ENCODE results near the gene NUP214. TPM values are rescaled to one million over a fixed set of nuclear protein-coding genes. Genes with fewer than 3 reads are reported as not detected.
"Not testable (repeated sequence)": the region's sequence is repeated elsewhere in the genome, so short reads cannot be mapped to it uniquely, and the experiment has no call there.

NUP214 gene
- total RNA-seq, 2 experiments from 2014 or later = 61.4 to 97.7 TPM

DNA sequence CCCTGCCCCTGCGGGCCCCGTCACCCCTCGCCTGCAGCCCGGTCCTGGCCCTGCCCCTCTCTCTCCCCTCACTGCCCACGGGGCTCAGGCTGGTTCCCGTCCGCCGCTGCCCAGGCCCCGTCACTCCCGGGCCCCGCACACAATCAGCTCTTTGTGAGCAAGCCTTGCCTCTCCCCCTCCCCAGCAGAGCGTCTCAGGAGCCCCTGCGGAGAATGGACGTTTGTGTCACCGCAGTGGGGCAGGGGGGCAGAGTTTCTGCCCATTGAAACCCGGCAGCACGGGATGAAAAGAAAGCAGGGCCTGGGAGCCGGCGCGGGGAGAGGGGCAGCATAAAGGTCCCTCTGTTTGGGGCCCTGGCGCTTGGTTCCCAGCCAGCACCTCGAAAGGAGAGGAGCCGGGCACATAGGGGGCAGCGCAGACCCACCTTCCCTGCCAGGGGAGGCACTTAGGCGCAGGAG, 13.5 kb upstream of the NUP214 start:
- H3K9me3 Mint-ChIP-seq (ENCODE audit: low read depth) = no peaks in the 10 kb centered on the region
- CTCF ChIA-PET = interaction anchor here (0.7 to 1.0 kb wide), 3 partner anchors 9 to 1033 kb away, joined by 3 read pairs; no protein-coding TSS in a partner anchor
- DNase-seq (no peak), ATAC-seq (no peak)
- POLR2A ChIA-PET = no interaction called here
- intact Hi-C loops (cut with DNase I, micrococcal nuclease) = no loop called here
- H3K4me3 Mint-ChIP-seq = no peak overlapping the region
- H3K36me3 Mint-ChIP-seq (ENCODE audit: low read depth) = no peaks in the 10 kb centered on the region
- H3K4me1 Mint-ChIP-seq = no peaks in the 10 kb centered on the region
- H3K27ac Mint-ChIP-seq = no peak overlapping the region
- no peaks in the 10 kb centered on the region for H3K27me3 Mint-ChIP-seq

DNA sequence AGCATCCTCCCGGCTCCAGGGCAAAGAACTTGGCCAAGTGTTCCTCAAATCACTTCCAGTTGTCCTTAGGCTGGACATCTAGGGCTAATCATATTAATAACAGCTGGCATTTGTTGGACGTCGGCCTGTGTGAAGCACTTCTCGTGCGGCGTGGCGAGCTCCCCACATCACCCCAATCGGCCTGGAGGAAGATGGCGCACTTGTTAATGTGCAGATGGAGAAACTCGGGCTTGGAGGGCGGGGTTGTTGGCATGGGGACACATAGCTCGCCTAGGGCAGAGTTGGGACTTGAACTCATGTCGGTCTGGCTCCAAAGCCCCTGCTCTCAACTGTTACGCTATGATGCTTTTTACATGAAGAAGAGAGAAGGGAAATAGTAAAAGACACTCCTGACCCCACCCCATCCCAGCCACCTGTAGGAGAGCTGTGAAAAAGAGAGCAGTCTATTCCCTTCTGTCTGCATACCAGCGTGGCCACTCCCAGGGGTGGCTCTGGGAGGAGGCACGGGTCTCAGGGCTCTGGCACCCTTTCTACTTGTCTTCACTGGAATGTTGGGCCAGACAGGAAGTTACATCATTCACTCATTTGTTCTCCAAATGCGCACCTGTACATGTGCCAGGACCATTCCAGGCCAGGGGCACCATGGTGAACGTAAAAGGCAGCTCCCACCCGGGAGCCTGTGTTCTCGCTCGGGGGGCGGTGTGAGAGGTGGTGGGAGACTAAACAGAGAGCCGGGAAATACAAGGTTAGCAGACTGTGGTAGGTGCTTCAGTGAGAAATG, 12.8 kb upstream of the NUP214 start:
- DNase-seq = no peak
- intact Hi-C loops (cut with DNase I, micrococcal nuclease) = no loop called here
- Mint-ChIP-seq H3K4me3 (no peak overlapping the region), H3K27ac (no peak overlapping the region), H3K27me3 (no peaks in the 10 kb centered on the region), H3K4me1 (no peaks in the 10 kb centered on the region), H3K36me3 (ENCODE audit: low read depth) (no peaks in the 10 kb centered on the region), H3K9me3 (ENCODE audit: low read depth) (no peaks in the 10 kb centered on the region)
- POLR2A ChIA-PET = interaction anchor here (0.6 kb wide), 1 partner anchor 27 kb away, joined by 4 read pairs; no protein-coding TSS in a partner anchor
- ATAC-seq = no peak
- CTCF ChIA-PET = interaction anchor here (1.0 kb wide), 3 partner anchors 8 to 369 kb away, joined by 3 to 5 read pairs (median 3); no protein-coding TSS in a partner anchor

DNA sequence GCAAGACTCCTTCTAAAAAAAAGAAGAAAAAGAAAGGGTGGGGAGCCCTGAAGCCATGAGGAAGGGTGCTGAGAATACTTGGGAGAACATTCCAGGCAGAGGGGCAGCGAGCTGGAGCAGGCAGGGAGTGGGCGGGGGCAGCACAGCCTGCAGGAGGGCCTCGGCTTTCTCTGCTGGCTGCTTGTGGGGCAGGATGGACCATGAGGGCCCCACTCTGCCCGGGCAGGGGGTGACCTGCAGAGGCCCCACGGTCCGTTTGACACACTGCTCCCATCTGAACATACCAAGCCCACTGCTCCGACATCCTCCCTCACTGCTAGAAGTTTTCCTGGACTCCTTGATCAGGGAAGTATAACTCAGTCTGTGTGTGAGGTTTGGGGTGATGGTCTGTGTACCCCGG, 11.7 kb upstream of the NUP214 start:
- ATAC-seq (no peak), DNase-seq (no peak)
- CTCF ChIA-PET = interaction anchor here (1.0 kb wide), 1 partner anchor 368 kb away, joined by 3 read pairs; no protein-coding TSS in a partner anchor
- POLR2A ChIA-PET = interaction anchor here (0.6 kb wide), 1 partner anchor 10 kb away, joined by 3 read pairs; no protein-coding TSS in a partner anchor
- peaks cover 4% of the 10 kb centered on the region for H3K27me3 Mint-ChIP-seq
- no peaks in the 10 kb centered on the region for H3K4me1 Mint-ChIP-seq
- intact Hi-C loops (cut with DNase I, micrococcal nuclease) = no loop called here
- no peaks in the 10 kb centered on the region for H3K9me3 Mint-ChIP-seq (ENCODE audit: low read depth)
- no peak overlapping the region for H3K4me3 Mint-ChIP-seq
- no peaks in the 10 kb centered on the region for H3K36me3 Mint-ChIP-seq (ENCODE audit: low read depth)
- H3K27ac Mint-ChIP-seq = no peak overlapping the region

DNA sequence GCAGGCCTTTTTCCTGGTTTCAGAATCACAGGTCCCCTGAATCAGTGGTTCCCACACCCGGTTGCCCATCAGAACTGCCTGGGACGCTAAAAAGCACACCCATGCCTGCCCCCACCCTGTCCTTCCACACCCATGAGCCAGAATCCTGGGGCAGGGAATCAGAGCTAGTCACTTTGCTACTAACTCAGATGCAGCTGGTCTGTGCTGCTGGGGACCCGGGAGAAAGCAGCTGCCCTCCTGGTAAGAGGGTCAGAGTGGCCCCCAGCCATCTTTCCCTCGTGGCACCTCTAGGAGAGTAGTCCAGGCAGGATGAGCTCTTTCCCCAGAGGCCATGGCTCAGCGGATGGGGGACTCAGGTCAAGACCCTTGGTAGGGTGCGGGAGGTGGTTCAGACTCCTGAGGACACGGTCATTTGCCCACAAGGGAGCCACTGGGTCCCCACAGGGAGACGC, 11.3 kb upstream of the NUP214 start:
- H3K9me3 Mint-ChIP-seq (ENCODE audit: low read depth) = no peaks in the 10 kb centered on the region
- no peaks in the 10 kb centered on the region for H3K36me3 Mint-ChIP-seq (ENCODE audit: low read depth)
- H3K4me3 Mint-ChIP-seq = no peak overlapping the region
- H3K27ac Mint-ChIP-seq = no peak overlapping the region
- ChIA-PET CTCF (interaction anchor here (0.7 kb wide), 1 partner anchor 17 kb away, joined by 3 read pairs; no protein-coding TSS in a partner anchor), POLR2A (interaction anchor here (0.6 kb wide), 1 partner anchor 10 kb away, joined by 3 read pairs; no protein-coding TSS in a partner anchor)
- DNase-seq (no peak), ATAC-seq (no peak)
- peaks cover 4% of the 10 kb centered on the region for H3K27me3 Mint-ChIP-seq
- intact Hi-C loops (cut with DNase I, micrococcal nuclease) = no loop called here
- H3K4me1 Mint-ChIP-seq = no peaks in the 10 kb centered on the region

DNA sequence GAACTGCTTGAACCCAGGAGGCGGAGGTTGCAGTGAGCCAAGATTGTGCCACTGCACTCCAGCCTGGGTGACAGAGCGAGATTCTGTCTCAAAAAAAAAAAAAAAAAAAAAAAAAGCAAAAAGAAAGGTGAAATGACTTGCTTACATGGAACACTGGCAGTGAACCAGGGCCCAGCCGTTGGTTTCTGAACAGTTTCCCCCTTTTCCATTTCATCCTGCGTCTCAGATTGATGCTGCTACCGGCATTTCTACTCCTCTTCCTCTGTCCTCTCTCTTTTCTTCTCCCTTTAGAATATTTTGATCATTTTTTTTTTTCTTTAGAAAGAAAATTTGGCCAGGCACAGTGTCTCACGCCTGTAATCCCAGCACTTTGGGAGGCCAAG, 10.0 kb upstream of the NUP214 start:
- H3K36me3 Mint-ChIP-seq (ENCODE audit: low read depth); H3K27ac Mint-ChIP-seq; H3K27me3 Mint-ChIP-seq; H3K4me3 Mint-ChIP-seq; POLR2A ChIA-PET; CTCF ChIA-PET; intact Hi-C loops (cut with DNase I, micrococcal nuclease); DNase-seq; ATAC-seq; H3K9me3 Mint-ChIP-seq (ENCODE audit: low read depth); H3K4me1 Mint-ChIP-seq: not testable (repeated sequence)

DNA sequence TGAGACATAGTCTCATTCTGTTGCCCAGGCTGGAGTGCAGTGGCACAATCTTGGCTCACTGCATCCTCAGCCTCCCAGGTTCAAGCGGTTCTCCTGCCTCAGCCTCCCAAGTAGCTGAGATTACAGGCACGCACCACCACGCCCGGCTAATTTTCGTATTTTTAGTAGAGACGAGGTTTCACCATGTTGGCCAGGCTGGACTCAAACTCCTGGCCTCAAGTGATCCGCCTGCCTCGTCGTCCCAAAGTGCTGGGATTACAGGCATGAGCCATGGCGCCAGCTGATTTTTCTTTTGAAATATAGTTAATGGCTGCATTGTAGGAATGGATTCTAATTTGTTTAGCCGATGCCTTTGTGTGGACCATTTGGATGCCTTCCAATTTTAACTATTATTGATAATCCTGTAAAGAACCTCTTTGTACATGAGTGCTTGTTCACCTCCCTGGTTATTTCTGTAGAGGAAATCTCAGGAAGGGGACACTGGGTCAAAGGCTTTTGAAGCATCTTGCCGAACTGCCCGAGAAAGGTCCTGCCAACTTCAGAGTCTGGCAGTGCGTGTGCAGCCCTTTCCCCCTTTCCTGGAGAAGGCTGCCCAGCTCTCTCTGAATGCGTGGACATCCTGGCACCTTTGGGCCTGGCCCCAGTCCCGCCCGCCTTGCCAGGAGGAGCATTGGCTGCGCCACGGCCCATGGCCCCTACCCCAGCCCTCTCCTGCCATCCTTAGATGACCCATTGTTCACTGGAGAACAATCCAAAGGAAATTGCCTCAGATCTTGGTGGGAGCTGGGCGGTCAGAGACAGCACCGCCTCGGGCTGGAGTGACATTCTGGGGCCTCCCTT, 8.9 kb upstream of the NUP214 start:
- Mint-ChIP-seq H3K36me3 (ENCODE audit: low read depth) (no peaks in the 10 kb centered on the region), H3K4me3 (no peak overlapping the region), H3K27ac (no peak overlapping the region), H3K4me1 (no peaks in the 10 kb centered on the region), H3K9me3 (ENCODE audit: low read depth) (no peaks in the 10 kb centered on the region), H3K27me3 (peaks cover 4% of the 10 kb centered on the region)
- intact Hi-C loops (cut with DNase I, micrococcal nuclease) = no loop called here
- DNase-seq (no peak), ATAC-seq (no peak)
- ChIA-PET POLR2A (no interaction called here), CTCF (no interaction called here)

DNA sequence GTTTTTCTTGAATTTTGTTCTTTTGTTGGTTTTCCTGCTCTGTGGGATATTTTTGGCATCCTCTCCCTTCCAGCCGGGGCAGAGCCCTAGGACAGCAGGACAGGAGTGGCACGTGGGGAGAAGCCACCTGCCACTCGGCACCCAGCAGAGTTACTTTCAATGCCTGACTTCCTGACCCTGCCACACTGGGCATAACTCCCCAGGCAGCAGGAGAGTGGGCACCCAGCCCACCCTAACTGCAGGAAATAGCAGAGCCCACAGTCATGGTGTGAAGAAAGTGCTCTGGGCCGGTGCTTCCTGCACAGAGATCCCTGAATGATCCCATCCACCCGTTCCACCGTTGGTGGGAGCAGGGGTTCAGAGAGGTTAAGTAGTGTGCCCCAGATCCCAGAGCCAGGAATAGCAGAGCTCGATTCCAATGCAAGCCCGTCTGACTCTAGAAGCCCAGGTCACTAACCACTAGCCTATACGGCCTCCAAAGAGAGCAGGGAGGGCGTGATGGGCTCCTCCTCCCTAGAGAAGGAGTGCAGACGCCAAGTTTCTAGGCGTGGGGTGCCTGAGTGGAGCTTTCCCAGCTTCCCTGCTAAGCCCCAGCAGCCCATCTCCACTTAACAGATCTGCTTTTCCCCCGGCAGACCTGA, 8.1 kb upstream of the NUP214 start:
- intact Hi-C loops (cut with DNase I, micrococcal nuclease) = no loop called here
- H3K9me3 Mint-ChIP-seq (ENCODE audit: low read depth) = no peaks in the 10 kb centered on the region
- CTCF ChIA-PET = no interaction called here
- DNase-seq (no peak), ATAC-seq (no peak)
- no peak overlapping the region for H3K4me3 Mint-ChIP-seq
- no peaks in the 10 kb centered on the region for H3K4me1 Mint-ChIP-seq
- POLR2A ChIA-PET = no interaction called here
- H3K27me3 Mint-ChIP-seq = peaks cover 4% of the 10 kb centered on the region
- no peak overlapping the region for H3K27ac Mint-ChIP-seq
- H3K36me3 Mint-ChIP-seq (ENCODE audit: low read depth) = no peaks in the 10 kb centered on the region

DNA sequence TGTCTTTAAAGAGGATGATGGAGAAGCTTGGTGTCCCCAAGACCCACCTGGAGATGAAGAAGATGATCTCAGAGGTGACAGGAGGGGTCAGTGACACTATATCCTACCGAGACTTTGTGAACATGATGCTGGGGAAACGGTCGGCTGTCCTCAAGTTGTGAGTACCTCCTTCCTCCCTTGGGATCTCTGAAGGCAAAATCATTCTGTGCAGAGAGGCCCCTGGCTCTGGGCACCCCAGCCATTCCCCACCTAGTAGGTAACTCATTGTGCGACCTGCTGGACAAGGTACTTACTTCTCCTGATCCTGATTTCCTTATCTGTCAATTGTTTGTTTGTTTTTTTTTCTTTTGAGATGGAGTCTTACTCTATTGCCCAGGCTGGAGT, 7.6 kb upstream of the NUP214 start:
- intact Hi-C loops (cut with DNase I, micrococcal nuclease) = no loop called here
- Mint-ChIP-seq H3K9me3 (ENCODE audit: low read depth) (no peaks in the 10 kb centered on the region), H3K36me3 (ENCODE audit: low read depth) (no peaks in the 10 kb centered on the region), H3K4me3 (no peak overlapping the region), H3K4me1 (no peaks in the 10 kb centered on the region), H3K27ac (no peak overlapping the region), H3K27me3 (peaks cover 4% of the 10 kb centered on the region)
- DNase-seq = no peak
- CTCF ChIA-PET = no interaction called here
- ATAC-seq = no peak
- POLR2A ChIA-PET = no interaction called here

DNA sequence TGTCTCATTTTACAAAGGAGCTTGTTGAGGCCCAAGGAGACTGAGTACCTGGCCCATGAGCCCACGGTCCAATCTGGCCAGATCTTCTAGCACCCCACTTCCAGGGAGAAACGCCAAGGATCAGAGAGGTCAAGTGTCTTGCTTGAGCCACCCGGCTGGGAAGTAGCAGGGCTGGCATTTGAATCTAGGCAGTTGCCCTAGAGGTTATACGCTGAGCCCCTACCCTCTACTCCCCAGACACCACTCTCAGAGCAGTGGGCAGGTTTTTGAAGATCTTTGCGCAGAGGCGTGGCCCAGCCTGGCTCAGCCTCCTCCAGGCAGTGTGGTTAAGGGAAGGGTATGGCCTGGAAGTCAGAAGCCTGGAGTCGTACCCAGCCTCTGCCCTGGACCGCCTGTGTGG, 5.8 kb upstream of the NUP214 start:
- H3K27me3 Mint-ChIP-seq = peaks cover 4% of the 10 kb centered on the region
- H3K27ac Mint-ChIP-seq = no peak overlapping the region
- no peak for DNase-seq
- ChIA-PET CTCF (no interaction called here), POLR2A (no interaction called here)
- no peaks in the 10 kb centered on the region for H3K9me3 Mint-ChIP-seq (ENCODE audit: low read depth)
- H3K4me3 Mint-ChIP-seq = no peak overlapping the region
- no peaks in the 10 kb centered on the region for H3K36me3 Mint-ChIP-seq (ENCODE audit: low read depth)
- intact Hi-C loops (cut with DNase I, micrococcal nuclease) = no loop called here
- H3K4me1 Mint-ChIP-seq = no peaks in the 10 kb centered on the region
- ATAC-seq = no peak

DNA sequence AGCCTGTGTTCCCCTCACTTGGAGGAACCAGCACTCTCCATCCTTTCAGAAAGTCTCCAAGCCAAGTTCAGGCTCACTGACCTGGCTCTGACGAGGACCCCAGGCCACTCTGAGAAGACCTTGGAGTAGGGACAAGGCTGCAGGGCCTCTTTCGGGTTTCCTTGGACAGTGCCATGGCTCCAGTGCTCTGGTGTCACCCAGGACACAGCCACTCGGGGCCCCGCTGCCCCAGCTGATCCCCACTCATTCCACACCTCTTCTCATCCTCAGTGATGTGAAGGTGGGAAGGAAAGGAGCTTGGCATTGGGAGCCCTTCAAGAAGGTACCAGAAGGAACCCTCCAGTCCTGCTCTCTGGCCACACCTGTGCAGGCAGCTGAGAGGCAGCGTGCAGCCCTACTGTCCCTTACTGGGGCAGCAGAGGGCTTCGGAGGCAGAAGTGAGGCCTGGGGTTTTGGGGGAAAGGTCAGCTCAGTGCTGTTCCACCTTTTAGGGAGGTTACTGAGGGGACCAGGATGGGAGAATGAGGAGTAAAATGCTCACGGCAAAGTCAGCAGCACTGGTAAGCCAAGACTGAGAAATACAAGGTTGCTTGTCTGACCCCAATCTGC, 4.7 kb upstream of the NUP214 start:
- Mint-ChIP-seq H3K4me3 (no peak overlapping the region), H3K27me3 (peaks cover 4% of the 10 kb centered on the region), H3K4me1 (peaks cover 2% of the 10 kb centered on the region), H3K9me3 (ENCODE audit: low read depth) (no peaks in the 10 kb centered on the region), H3K36me3 (ENCODE audit: low read depth) (peaks cover 2% of the 10 kb centered on the region), H3K27ac (no peak overlapping the region)
- ChIA-PET CTCF (interaction anchor here (1.2 kb wide), 1 partner anchor 8 kb away, joined by 3 read pairs; no protein-coding TSS in a partner anchor), POLR2A (no interaction called here)
- intact Hi-C loops (cut with DNase I, micrococcal nuclease) = loop anchor here (10.0 kb wide), 2 partner anchors 614 to 954 kb away; partner anchors contain the start of gene MED27 (in 2 of the 2)
- DNase-seq = no peak
- no peak for ATAC-seq

DNA sequence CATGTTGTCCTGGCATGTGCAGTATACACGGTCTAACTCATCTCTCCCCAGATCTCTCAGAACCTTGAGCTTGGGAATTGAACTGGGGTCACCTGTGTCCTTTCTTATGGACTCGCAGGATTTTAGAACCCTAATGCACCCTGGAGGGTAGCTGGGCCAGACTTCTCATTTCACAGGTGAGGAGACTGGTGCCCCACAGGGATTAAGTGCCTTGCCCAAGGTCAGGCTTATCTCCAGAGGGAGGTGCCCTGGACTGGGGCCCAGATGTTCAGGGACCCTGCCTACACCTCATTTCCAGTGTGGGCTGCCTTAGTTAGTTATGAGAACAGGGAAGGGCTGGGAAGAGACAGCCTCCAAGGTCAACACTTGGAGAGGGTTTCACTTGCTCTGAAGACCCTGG, 4.0 kb upstream of the NUP214 start:
- Mint-ChIP-seq H3K9me3 (ENCODE audit: low read depth) (no peaks in the 10 kb centered on the region), H3K27ac (no peak overlapping the region), H3K4me1 (peaks cover 6% of the 10 kb centered on the region), H3K36me3 (ENCODE audit: low read depth) (peaks cover 2% of the 10 kb centered on the region), H3K4me3 (no peak overlapping the region), H3K27me3 (peaks cover 4% of the 10 kb centered on the region)
- DNase-seq = no peak
- intact Hi-C loops (cut with DNase I, micrococcal nuclease) = loop anchor here (10.0 kb wide), 2 partner anchors 613 to 953 kb away; partner anchors contain the start of gene MED27 (in 2 of the 2)
- no peak for ATAC-seq
- ChIA-PET POLR2A (no interaction called here), CTCF (interaction anchor here (1.1 to 1.2 kb wide), 2 partner anchors 9 to 68 kb away, joined by 3 read pairs; no protein-coding TSS in a partner anchor)
